Right lobe of liver (tissue), 4 donors: Measurements from ENCODE around the gene ATG2A.

ENCODE experiments used
- POLR2A ChIP-seq: fragments of 450-650 bp; IDR thresholded peaks from one replicate; pipeline ENCODE4 v1.6.1; 2017; ENCODE audit warnings: antibody characterized with exemption, mild to moderate bottlenecking
- TF ChIP-seq, protein P1 (sequence below), 4 donors: fragments of 200-600 bp in 3 of 4; fragments of 450-650 bp in 1 of 4; IDR thresholded peaks; one replicate each; pipeline versions ENCODE4 v1.5.1 to v1.8.0; 2016 to 2022; ENCODE audit warnings: antibody characterized with exemption in 4 of 4, mild to moderate bottlenecking in 2 of 4
- donor health status: DM: no; HTN: no; CAD: no.
- donor health status: DM: no; HTN: no; CAD: no.
- donor health status: DM: no; HTN: yes; CAD: no.

DNA sequence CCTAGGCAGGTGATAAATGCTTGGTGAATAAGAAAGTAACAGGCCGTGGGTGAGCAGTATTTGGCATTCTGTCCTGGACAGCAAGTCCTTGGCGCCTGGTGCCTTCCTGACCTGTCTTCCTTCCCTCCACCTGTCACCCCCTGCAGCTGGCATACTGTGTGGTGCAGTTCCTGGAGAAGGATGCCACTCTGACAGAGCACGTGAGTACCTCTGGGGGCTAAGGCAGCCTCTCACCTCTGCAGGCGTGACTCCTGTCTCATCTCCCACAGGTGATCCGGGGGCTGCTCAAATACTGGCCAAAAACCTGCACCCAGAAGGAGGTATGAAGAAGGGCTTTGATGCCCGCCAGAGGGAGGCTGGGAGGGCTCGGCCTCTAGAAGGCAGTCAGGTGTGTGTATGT is 14.3 kb upstream of the ATG2A start:
- TF ChIP-seq, protein P1, sequence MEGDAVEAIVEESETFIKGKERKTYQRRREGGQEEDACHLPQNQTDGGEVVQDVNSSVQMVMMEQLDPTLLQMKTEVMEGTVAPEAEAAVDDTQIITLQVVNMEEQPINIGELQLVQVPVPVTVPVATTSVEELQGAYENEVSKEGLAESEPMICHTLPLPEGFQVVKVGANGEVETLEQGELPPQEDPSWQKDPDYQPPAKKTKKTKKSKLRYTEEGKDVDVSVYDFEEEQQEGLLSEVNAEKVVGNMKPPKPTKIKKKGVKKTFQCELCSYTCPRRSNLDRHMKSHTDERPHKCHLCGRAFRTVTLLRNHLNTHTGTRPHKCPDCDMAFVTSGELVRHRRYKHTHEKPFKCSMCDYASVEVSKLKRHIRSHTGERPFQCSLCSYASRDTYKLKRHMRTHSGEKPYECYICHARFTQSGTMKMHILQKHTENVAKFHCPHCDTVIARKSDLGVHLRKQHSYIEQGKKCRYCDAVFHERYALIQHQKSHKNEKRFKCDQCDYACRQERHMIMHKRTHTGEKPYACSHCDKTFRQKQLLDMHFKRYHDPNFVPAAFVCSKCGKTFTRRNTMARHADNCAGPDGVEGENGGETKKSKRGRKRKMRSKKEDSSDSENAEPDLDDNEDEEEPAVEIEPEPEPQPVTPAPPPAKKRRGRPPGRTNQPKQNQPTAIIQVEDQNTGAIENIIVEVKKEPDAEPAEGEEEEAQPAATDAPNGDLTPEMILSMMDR (IDR thresholded peaks at IDR 0.05) = no peak
- no peak for TF ChIP-seq POLR2A
